MV-4-11 (cell line): ENCODE measurements around the gene STK10.
"Not testable (repeated sequence)": the region's sequence is repeated elsewhere in the genome, so short reads cannot be mapped to it uniquely, and the experiment has no call there.

Experiments used
- DNase-seq: peaks from one replicate; lab custom pipeline; 2025; lab: John Stamatoyannopoulos, UW

Gene STK10

DNA sequence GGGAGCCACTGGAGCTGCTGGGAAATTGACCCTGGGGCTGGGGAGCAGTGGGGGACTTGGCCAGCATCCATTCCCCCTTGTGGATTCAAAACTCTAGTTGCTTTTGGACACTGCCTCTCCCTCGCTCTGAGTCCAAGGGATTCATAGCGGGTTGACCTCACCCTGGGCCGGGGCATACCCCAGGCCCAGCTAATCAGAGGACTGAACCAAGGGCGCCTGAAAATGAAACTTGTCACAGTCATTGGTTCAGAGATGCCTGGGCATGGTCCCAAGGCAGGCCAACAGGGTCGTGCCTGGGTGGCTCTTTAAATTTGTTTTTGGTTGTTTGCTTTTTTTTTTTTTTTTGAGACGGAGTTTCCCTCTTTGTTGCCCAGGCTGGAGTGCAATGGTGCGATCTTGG, 22.6 kb downstream of the STK10 start:
- no peak for DNase-seq

DNA sequence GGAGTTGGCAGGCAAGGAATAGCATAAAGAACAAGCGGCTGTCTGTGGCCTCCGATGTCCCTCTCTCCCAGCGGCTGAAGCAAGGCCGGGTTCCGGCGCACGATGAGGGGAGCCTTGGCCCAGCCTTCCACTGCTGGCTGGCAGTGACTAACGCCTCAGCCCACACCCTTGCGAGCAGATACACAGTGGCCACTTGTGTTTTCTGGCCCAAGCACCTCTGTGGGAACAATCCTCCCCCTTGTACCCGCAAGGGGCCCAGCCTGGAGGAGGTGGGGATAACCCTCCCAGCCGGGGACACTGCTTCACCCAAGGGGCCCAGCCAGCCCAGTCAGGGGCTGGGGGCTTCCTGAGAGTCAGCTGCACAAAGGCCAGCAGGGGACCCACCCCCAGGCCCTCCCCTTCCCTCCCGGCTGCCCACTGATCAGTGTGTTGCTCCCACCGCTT, 23.2 kb downstream of the STK10 start:
- no peak for DNase-seq

GRCh38 chr5:172163346-172163745, 24.7 kb downstream of the STK10 start:
- DNase-seq: no peak

DNA sequence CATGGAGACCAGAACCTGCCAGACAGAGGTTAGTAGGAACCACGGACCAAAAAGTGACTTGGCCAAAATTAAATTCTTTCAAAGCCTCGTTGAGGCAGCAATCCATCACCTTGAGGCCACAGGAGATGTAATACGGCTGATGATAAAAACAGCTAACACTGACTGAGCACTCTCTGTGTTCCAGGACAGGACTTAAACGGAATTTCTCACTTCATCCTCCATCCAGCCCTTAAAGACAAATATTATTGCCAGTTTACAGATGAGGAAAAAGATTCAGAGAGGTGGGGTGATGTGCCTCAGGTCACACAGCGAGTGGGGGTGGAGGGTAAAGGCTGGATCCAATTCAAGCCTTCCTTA, 25.1 kb downstream of the STK10 start:
- no peak for DNase-seq

- DNase-seq: no peak
Observed at GRCh38 chr5:172162323-172162986, 25.6 kb downstream of the STK10 start.

GRCh38 chr5:172160506-172160905, 27.5 kb downstream of the STK10 start:
- no peak for DNase-seq

- no peak for DNase-seq
Observed at GRCh38 chr5:172159016-172159415, 29.0 kb downstream of the STK10 start.

- DNase-seq: no peak
Observed at GRCh38 chr5:172156541-172156994, 31.5 kb downstream of the STK10 start.

DNA sequence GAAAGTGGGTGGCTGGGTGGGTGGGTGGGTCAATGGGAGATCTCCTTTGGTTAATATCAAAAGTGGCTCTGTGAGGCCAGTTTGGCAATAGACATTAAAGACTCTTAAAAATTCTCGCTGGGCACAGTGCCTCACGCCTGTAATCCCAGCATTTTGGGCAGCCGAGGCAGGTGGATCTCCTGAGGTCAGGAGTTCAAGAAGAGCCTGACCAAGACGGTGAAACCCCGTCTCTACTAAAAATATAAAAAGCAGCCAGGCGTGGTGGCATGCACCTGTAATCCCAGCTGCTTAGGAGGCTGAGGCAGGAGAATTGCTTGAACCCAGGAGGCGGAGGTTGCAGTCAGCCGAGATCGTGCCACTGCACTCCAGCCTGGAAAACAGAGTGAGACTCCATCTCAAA, 32.9 kb downstream of the STK10 start:
- not testable (repeated sequence) for DNase-seq

- no peak for DNase-seq
Observed at GRCh38 chr5:172153695-172154094, 34.3 kb downstream of the STK10 start.

DNA sequence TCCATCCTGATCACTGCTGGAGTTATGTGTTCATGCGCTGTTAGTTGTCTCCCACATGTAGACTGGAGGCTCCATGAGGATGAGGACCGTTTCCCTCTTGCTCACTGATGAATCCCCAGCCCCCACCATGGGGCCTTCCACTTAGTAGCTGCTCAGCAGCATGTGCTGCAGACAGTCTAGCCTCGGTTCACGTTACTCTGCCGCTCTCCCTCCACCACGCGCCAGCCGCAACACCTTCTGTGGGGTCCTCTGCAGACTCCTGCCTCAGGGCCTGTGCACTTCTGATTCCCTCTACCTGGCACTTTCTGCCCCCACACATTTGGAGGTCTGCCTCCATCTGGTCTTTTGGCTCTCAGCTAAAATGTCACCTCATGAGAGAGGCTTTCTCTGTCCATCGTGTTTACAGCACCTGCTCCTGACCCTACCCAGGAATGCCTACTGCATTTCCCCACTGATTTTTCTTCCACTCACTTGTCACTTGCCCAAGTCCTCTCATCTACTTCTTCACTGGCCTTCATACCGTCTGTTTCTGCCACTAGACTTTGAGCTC, 36.3 kb downstream of the STK10 start:
- no peak for DNase-seq

DNA sequence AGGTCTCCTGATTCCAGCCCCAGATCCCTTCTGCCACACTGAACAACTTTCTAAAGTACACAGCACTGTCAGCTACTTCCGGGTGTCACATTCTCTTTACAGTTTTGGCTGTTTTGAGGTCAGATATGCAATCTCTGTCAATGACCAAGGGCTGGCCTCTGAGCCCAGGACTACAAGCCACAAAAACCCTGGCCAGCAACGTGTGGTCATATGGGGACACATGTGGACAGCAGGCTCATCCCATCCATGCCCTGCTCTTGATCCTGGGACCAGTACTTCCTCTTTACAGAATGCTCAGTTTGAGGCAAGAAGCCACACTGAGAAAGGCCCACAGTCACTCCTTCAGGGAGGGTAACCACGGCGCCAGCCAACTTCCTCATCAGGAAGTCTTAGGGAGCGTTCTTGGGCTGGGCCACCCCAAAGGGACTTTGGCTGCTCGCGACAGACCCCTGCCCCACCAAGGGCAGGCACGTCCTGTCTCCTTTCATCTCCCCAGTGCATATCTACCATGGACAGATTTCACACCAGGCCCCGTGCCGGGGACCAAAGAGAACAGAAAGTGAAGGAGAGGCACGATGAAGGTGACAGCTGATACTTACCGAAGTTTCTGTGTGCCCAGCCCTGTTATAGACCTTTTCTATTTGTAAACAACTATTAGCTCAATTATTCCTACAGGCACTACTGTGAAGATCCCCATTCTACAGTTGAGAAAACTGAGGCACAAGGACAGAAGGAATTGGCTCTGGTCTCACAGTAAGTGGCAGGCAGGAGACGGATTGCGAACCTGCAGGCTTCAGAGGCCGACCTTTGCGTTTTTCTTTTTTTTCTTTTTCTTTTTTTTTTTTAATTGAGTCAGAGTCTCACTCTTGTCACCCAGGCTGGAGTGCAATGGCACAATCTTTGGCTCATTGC, 37.3 kb downstream of the STK10 start:
- DNase-seq: peak; percentile 100

- DNase-seq: not testable (repeated sequence)
Observed at GRCh38 chr5:172149481-172149880, 38.5 kb downstream of the STK10 start.

DNA sequence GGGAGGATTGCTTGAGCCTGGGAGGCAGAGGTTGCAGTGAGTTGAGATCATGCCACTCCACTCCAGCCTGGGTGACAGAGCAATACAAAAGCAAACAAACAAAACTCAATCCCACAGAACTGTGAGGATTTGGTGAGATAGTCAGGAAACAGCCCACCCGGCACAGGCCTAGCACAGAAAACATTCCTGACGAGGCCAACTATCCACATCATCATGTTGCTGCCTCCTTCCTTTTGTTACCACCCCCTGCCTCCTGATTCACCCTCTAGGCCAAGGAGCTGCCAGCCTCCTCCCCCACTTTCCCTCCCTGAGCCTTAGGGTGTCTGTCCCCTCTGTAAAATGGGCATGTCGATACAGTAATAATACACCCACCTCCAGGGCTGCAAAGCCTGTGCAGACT, 39.0 kb downstream of the STK10 start:
- DNase-seq: no peak

DNA sequence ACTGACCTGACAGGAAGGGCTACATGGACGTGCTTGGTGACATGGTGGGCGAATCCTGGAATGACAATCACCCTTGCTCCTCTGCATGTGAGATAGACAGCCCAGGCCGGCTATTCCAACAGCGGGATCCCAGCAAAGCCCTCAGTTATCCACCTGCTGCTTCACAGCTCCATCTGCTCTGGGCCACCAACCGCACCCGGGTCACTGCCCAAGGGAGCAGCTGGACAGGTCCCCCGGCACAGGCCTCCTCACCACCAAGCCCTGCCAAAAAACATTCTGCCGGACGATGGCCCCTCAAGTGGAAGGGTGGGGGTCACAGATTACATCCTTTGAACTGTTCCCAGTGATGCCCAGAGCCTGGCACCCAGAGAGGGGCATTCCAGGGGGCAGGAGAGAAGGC, 39.6 kb downstream of the STK10 start:
- no peak for DNase-seq

DNA sequence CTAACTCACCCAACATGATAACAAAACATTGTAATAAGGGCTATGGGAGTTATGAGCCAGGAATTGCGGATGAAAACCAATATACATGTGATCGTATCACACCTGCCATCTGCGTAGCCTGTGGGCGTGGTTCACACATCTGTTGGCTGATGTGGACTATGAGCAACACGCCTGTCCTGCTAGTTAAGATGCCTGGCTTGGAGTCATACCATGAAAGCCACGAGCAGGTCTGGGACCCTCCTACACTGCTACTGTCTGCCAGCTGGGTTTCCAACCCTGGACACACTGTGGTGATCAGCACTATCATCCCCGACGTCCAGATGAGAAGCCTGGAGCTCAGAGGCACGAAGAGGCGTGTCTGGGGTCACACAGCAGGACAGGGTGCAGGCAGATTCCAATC, 40.2 kb downstream of the STK10 start:
- DNase-seq: no peak

- no peak for DNase-seq
Observed at GRCh38 chr5:172146748-172147092, 41.3 kb downstream of the STK10 start.

- no peak for DNase-seq
Observed at GRCh38 chr5:172145870-172146747, 41.9 kb downstream of the STK10 start.

DNA sequence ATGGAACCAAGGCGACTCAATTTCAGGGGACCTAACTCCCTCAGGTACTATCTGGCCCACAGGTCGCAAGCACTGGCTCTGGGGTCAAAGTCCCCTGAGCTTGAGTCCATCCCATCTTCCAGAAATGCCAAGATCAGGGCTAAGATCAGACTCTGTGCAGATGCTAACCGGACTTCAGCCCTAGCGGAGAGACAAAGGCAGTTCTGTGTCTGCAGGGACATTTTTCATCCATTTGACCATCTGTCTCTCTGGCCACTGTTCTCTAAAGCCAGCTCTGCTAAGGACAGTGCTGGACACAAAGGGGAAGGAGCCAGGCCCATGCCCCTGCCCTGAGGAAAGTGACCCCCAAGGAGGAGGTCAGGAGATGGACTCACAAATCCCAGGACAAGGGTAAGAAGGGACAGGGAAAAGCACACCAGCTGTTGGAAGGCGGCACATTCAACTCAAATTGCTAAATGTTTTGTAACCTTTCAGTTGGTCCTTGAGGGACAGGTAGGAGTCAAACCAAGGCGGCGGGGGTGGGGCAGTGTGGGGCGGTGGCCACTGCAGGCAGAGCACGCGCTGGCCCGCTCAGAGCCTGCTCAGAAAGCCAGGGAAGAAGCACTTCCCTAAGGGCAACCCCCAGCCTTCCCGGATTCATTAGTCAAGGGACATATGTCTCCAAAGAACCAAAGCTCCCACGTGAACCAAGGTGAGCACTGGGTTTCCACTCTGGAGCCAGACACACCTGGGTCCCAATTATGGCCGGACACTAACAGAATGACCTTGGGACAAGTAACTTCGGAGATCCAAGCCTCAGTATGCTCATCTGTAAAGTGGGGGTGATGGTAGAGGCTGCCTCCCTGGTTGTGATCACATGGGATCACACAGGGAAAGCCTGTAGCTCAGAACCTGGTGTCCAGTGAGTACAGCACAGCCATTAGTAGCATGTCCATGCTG, 42.8 kb downstream of the STK10 start:
- no peak for DNase-seq

DNA sequence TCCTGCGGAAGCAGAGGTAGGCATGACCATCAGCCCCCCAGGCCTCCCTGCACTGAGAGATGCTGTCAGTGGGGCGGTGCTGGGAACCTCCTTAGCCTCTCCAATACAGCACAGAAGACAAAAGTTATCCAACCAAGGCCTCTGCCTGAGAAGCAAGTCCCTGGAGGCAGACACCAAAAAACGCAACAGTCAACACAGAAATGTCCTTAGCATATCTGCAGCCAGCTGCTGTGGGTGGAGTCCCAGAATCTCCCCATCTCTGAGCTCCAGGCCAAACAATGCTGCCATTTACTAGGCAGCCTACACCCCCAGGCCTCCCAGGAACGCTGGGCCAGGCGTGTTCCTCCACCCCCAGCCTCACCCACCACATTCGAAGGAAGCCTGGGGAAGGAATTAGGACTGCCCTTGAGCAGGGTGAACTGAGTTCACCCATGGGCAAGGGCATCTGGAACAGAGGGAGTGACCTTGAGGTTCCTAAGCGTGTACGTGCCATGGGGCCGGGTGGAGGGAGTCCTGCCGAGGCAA, 43.7 kb downstream of the STK10 start:
- no peak for DNase-seq

GRCh38 chr5:172143875-172144274, 44.1 kb downstream of the STK10 start:
- no peak for DNase-seq
